HEK293 (cell line): Measurements from ENCODE around the gene PTH2R.
"Not testable (repeated sequence)": the region's sequence is repeated elsewhere in the genome, so short reads cannot be mapped to it uniquely, and the experiment has no call there.

ENCODE experiments used
- CTCF ChIP-seq: fragments of 450-650 bp; formaldehyde crosslinking; IDR thresholded peaks from 2 replicates; pipeline ENCODE4 v1.5.1; 2016; ENCODE audit warnings: missing biosample characterization, missing genetic modification characterization
- HOXA7 ChIP-seq: sonication (generic); formaldehyde crosslinking; IDR thresholded peaks from 2 replicates; pipeline ENCODE4 v1.8.1; 2022; ENCODE audit warnings: missing genetic modification reagents, borderline replicate concordance
- KLF9 ChIP-seq: fragments of 450-650 bp; formaldehyde crosslinking; IDR thresholded peaks from 2 replicates; pipeline ENCODE4 v1.5.1; 2016; ENCODE audit warnings: missing biosample characterization, missing genetic modification characterization, low read depth
- MYNN ChIP-seq: fragments of 450-650 bp; formaldehyde crosslinking; IDR thresholded peaks from 2 replicates; pipeline ENCODE4 v1.5.1; 2016; ENCODE audit warnings: missing biosample characterization, missing genetic modification characterization, borderline replicate concordance
- PRDM1 ChIP-seq: fragments of 450-650 bp; formaldehyde crosslinking; IDR thresholded peaks from 2 replicates; pipeline ENCODE4; 2016; ENCODE audit warnings: missing biosample characterization, missing genetic modification characterization
- WT1 ChIP-seq: fragments of 450-650 bp; formaldehyde crosslinking; IDR thresholded peaks from 2 replicates; pipeline ENCODE4 v1.5.1; 2016; ENCODE audit warnings: missing biosample characterization, missing genetic modification characterization
- ZNF121 ChIP-seq: fragments of 450-650 bp; formaldehyde crosslinking; IDR thresholded peaks from 2 replicates; pipeline ENCODE4 v1.5.1; 2016; ENCODE audit warnings: missing biosample characterization, missing genetic modification characterization
- ZSCAN5A ChIP-seq: fragments of 450-650 bp; formaldehyde crosslinking; IDR thresholded peaks from 2 replicates; pipeline ENCODE4 v1.5.1; 2016; ENCODE audit warnings: missing biosample characterization, missing genetic modification characterization

- TF ChIP-seq ZNF121; CTCF; PRDM1 (tag by site-specific recombination); MYNN (tag by site-specific recombination); HOXA7 (CRISPR knock-in tag); ZSCAN5A (tag by site-specific recombination); KLF9; WT1 (tag by site-specific recombination): not testable (repeated sequence)
These were observed 29.2 kb upstream of the PTH2R start for GRCh38 chr2:208377344-208377860.
